ENCODE measurements around the gene ADD3.
"Not testable (repeated sequence)": the region's sequence is repeated elsewhere in the genome, so short reads cannot be mapped to it uniquely, and the experiment has no call there.

Gene ADD3

GRCh38 chr10:110036640-110037039 is 28.9 kb downstream of the ADD3 start:
- no peak for DNase-seq

GRCh38 chr10:110039254-110039653 is 31.5 kb downstream of the ADD3 start:
- no peak for DNase-seq

- DNase-seq, result no peak
Measured at GRCh38 chr10:110040108-110040507, 32.3 kb downstream of the ADD3 start.

GRCh38 chr10:110040767-110041478 is 33.1 kb downstream of the ADD3 start:
- no peak for DNase-seq

GRCh38 chr10:110041479-110041829 is 33.7 kb downstream of the ADD3 start:
- DNase-seq, result no peak

- DNase-seq, result no peak
Measured at GRCh38 chr10:110042181-110042580, 34.4 kb downstream of the ADD3 start.

- DNase-seq, result no peak
Measured at GRCh38 chr10:110042891-110043290, 35.1 kb downstream of the ADD3 start.

- DNase-seq, result no peak
Measured at GRCh38 chr10:110044681-110045080, 36.9 kb downstream of the ADD3 start.

GRCh38 chr10:110045772-110046171 is 38.0 kb downstream of the ADD3 start:
- no peak for DNase-seq

GRCh38 chr10:110048145-110048544 is 40.4 kb downstream of the ADD3 start:
- DNase-seq, result not testable (repeated sequence)

- no peak for DNase-seq
Measured at GRCh38 chr10:110048781-110049180, 41.0 kb downstream of the ADD3 start.

- DNase-seq, result not testable (repeated sequence)
Measured at GRCh38 chr10:110049889-110050591, 42.3 kb downstream of the ADD3 start.

- DNase-seq, result no peak
Measured at GRCh38 chr10:110051487-110051886, 43.7 kb downstream of the ADD3 start.

GRCh38 chr10:110052916-110053315 is 45.1 kb downstream of the ADD3 start:
- no peak for DNase-seq

- no peak for DNase-seq
Measured at GRCh38 chr10:110056822-110057221, 49.0 kb downstream of the ADD3 start.

GRCh38 chr10:110057456-110057855 is 49.7 kb downstream of the ADD3 start:
- no peak for DNase-seq

- no peak for DNase-seq
Measured at GRCh38 chr10:110058212-110058611, 50.4 kb downstream of the ADD3 start.

- no peak for DNase-seq
Measured at GRCh38 chr10:110059925-110060324, 52.1 kb downstream of the ADD3 start.

GRCh38 chr10:110061687-110062086 is 53.9 kb downstream of the ADD3 start:
- DNase-seq, result no peak

GRCh38 chr10:110065269-110065668 is 57.5 kb downstream of the ADD3 start:
- DNase-seq, result no peak

- DNase-seq, result no peak
Measured at GRCh38 chr10:110067960-110068770, 60.4 kb downstream of the ADD3 start.

- DNase-seq, result no peak
Measured at GRCh38 chr10:110068780-110069179, 61.0 kb downstream of the ADD3 start.

GRCh38 chr10:110069502-110069982 is 61.8 kb downstream of the ADD3 start:
- peak; percentile 73 for DNase-seq

GRCh38 chr10:110073896-110074295 is 66.1 kb downstream of the ADD3 start:
- no peak for DNase-seq
